Fibroblast of skin of right quadriceps (primary cell): ENCODE results near the gene WASHC3.

Experiments used
- DNase-seq: peaks from one replicate; pipeline ENCODE4 v3.0.0-alpha.2; 2013

The WASHC3 gene

DNA sequence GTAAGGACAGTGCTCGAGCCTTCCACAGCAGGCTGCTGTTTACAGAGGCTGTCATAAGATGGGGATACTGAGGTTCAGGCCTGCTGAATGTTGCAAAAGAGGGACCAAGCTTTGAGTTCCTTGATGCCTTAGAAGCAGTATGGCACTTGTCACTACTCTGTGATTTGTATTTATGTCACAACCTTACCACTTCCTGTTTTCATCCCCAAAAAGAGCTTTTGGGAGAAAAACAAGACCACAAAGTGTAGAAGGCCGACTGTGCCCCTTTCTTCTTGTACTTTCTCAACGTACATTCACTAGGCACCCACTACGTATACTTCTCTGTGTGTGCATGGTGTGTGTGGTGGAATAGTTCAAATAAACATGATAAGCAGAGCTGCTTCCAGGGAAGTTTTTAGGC is 94.3 kb downstream of the WASHC3 start:
- DNase-seq, result no peak

- no peak for DNase-seq
These were observed 95.3 kb downstream of the WASHC3 start for GRCh38 chr12:101966496-101966895.

DNA sequence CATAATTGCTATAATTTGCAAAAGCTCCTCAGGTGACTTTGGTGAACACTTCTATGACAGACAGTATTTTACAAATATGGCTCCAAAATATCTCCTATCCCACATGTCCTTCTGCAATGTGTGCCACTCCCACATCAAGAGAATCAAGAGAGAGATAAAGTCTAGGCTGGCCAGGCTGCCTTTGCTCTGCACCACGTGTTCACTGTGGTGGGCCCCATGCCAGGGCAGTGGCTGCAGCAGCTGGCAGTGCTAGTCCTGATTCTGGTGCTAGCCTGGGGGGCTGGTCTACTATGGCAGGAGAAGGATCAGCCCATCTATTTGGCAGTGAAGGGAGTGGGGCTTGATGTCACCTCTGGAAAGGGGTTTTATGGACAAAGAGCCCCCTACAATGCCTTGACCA is 98.1 kb downstream of the WASHC3 start:
- no peak for DNase-seq
